WTC11 (cell line): Measurements from ENCODE around the gene PTPRC. TPM values are rescaled to one million over a fixed set of nuclear protein-coding genes. Genes with fewer than 3 reads are reported as not detected.
A peak's percentile ranks its signal among the peaks of the same experiment; 100 is the strongest.

Source experiments
- ATAC-seq: fragments of 200-7000 bp; cut with Tn5 transposase; 2 replicates; pipeline ENCODE4 v1.10.0; 2021; ENCODE audit warnings: mild to moderate bottlenecking, moderate library complexity
- CTCF ChIA-PET: fragments of 300-600 bp; sonication (Branson Sonifier 250); formaldehyde crosslinking; loops from one replicate; lab custom pipeline; 2021; ENCODE audit warnings: antibody characterized with exemption; lab: Charles Lee
- POLR2A ChIA-PET: fragments of 350-600 bp; sonication (Branson Sonifier 250); formaldehyde crosslinking; loops from one replicate; lab custom pipeline; 2021; ENCODE audit warnings: antibody characterized with exemption; lab: Charles Lee
- DNase-seq: peaks from one replicate; pipeline ENCODE4 v3.0.0; 2021; ENCODE audit warnings: low spot score
- H3K27ac Mint-ChIP-seq: 2 replicates; pipeline ENCODE4 v1.8.0; 2021; ENCODE audit warnings: mixed read lengths
- H3K27me3 Mint-ChIP-seq: 2 replicates; pipeline ENCODE4 v1.8.0; 2021; ENCODE audit warnings: low read depth, mild to moderate bottlenecking, moderate library complexity, mixed read lengths
- H3K36me3 Mint-ChIP-seq: 2 replicates; pipeline ENCODE4 v1.8.0; 2021; ENCODE audit warnings: mixed read lengths
- H3K4me1 Mint-ChIP-seq: 2 replicates; pipeline ENCODE4 v1.8.0; 2022; ENCODE audit warnings: mixed read lengths
- H3K4me3 Mint-ChIP-seq: 2 replicates; pipeline ENCODE4 v1.8.0; 2021; ENCODE audit warnings: mild to moderate bottlenecking, moderate library complexity, mixed read lengths
- H3K9me3 Mint-ChIP-seq: 2 replicates; pipeline ENCODE4 v1.8.0; 2021; ENCODE audit warnings: mixed read lengths
- ARID4B ChIP-seq: sonication (generic); formaldehyde crosslinking; IDR thresholded peaks from 2 replicates; pipeline ENCODE4 v1.8.0; 2023; ENCODE audit warnings: missing genetic modification reagents, mild to moderate bottlenecking, borderline replicate concordance
- ATF1 ChIP-seq: sonication (generic); formaldehyde crosslinking; IDR thresholded peaks from 2 replicates; pipeline ENCODE4 v1.8.1; 2023; ENCODE audit warnings: mild to moderate bottlenecking, moderate library complexity, missing genetic modification reagents
- CREB1 ChIP-seq: sonication (generic); formaldehyde crosslinking; IDR thresholded peaks from 2 replicates; pipeline ENCODE4 v1.8.0; 2023; ENCODE audit warnings: mild to moderate bottlenecking, missing genetic modification reagents
- CREM ChIP-seq: sonication (generic); formaldehyde crosslinking; IDR thresholded peaks from 2 replicates; pipeline ENCODE4 v1.8.1; 2022; ENCODE audit warnings: mild to moderate bottlenecking, missing genetic modification reagents, moderate library complexity
- E2F4 ChIP-seq: sonication (generic); formaldehyde crosslinking; IDR thresholded peaks from 2 replicates; pipeline ENCODE4 v1.8.1; 2022; ENCODE audit warnings: low read depth, mild to moderate bottlenecking, moderate library complexity, missing genetic modification reagents, borderline replicate concordance
- E2F5 ChIP-seq: sonication (generic); formaldehyde crosslinking; IDR thresholded peaks from 2 replicates; pipeline ENCODE4 v1.8.1; 2022; ENCODE audit warnings: mild to moderate bottlenecking, moderate library complexity, missing genetic modification reagents
- FOXK1 ChIP-seq: sonication (generic); formaldehyde crosslinking; IDR thresholded peaks from 2 replicates; pipeline ENCODE4 v1.8.0; 2022; ENCODE audit warnings: mild to moderate bottlenecking, moderate library complexity, missing genetic modification reagents
- GRHL2 ChIP-seq: fragments of 250-450 bp; sonication (Bioruptor Pico); IDR thresholded peaks from 2 replicates; pipeline ENCODE4 v1.8.0; 2022; ENCODE audit warnings: mild to moderate bottlenecking, moderate library complexity; ENCODE audit not compliant: insufficient replicate concordance, severe bottlenecking
- IRF1 ChIP-seq: sonication (generic); formaldehyde crosslinking; IDR thresholded peaks from 2 replicates; pipeline ENCODE4 v1.8.0; 2023; ENCODE audit warnings: missing genetic modification reagents
- JUN ChIP-seq: sonication (generic); formaldehyde crosslinking; IDR thresholded peaks from 2 replicates; pipeline ENCODE4 v1.8.0; 2023; ENCODE audit warnings: mild to moderate bottlenecking, missing genetic modification reagents
- KAT7 ChIP-seq: sonication (generic); formaldehyde crosslinking; IDR thresholded peaks from 2 replicates; pipeline ENCODE4 v1.8.1; 2023; ENCODE audit warnings: missing genetic modification reagents, mild to moderate bottlenecking, borderline replicate concordance
- MAX ChIP-seq: sonication (generic); formaldehyde crosslinking; IDR thresholded peaks from 2 replicates; pipeline ENCODE4 v1.8.0; 2022; ENCODE audit warnings: mild to moderate bottlenecking, missing genetic modification reagents
- NFATC4 ChIP-seq: fragments of 250-450 bp; sonication (Bioruptor Pico); IDR thresholded peaks from 2 replicates; pipeline ENCODE4 v1.9.0; 2021; ENCODE audit warnings: mild to moderate bottlenecking
- NFE2L1 ChIP-seq: sonication (generic); formaldehyde crosslinking; IDR thresholded peaks from 2 replicates; pipeline ENCODE4 v1.8.1; 2023; ENCODE audit warnings: missing genetic modification reagents
- NR2C2 ChIP-seq: sonication (generic); formaldehyde crosslinking; IDR thresholded peaks from 2 replicates; pipeline ENCODE4 v1.8.0; 2022; ENCODE audit warnings: mild to moderate bottlenecking, missing genetic modification reagents
- PRRX2 ChIP-seq: fragments of 250-450 bp; sonication (Bioruptor Pico); IDR thresholded peaks from 2 replicates; pipeline ENCODE4 v1.8.0; 2021; ENCODE audit warnings: mild to moderate bottlenecking
- TEAD4 ChIP-seq: sonication (generic); formaldehyde crosslinking; IDR thresholded peaks from 2 replicates; pipeline ENCODE4 v1.8.0; 2022; ENCODE audit warnings: mild to moderate bottlenecking, missing genetic modification reagents
- ZMAT4 ChIP-seq: fragments of 250-450 bp; sonication (Bioruptor Pico); IDR thresholded peaks from 2 replicates; pipeline ENCODE4 v1.9.0; 2021; ENCODE audit warnings: mild to moderate bottlenecking
- ZNF219 ChIP-seq: sonication (generic); formaldehyde crosslinking; IDR thresholded peaks from 2 replicates; pipeline ENCODE4 v1.8.0; 2023; ENCODE audit warnings: missing genetic modification reagents, mild to moderate bottlenecking, borderline replicate concordance
- ZNF512 ChIP-seq: sonication (generic); formaldehyde crosslinking; IDR thresholded peaks from 2 replicates; pipeline ENCODE4 v1.8.1; 2022; ENCODE audit warnings: missing genetic modification reagents, borderline replicate concordance
- total RNA-seq: library from RNA; stranded (reverse); gene quantifications from 3 replicates; pipeline ENCODE4 v1.2.3, GENCODE V29; 2021

Gene PTPRC
- total RNA-seq, 1 experiment from 2014 or later: 1.4 TPM

- no peaks in the 10 kb centered on the region for H3K27me3 Mint-ChIP-seq
- CTCF ChIA-PET: interaction anchor here (1.8 kb wide), 1 partner anchor 97 kb away, joined by 4 read pairs; no protein-coding TSS in a partner anchor
- no peak overlapping the region for H3K27ac Mint-ChIP-seq
- TF ChIP-seq E2F5 (CRISPR knock-in tag) (no peak), E2F4 (CRISPR knock-in tag) (no peak), GRHL2 (CRISPR knock-in tag) (no peak), CREM (no peak), PRRX2 (CRISPR knock-in tag) (no peak), ZMAT4 (CRISPR knock-in tag) (no peak)
- TF ChIP-seq, all 79 proteins: peak for 0
- Mint-ChIP-seq H3K4me1 (peaks cover 40% of the 10 kb centered on the region), H3K4me3 (no peak overlapping the region), H3K36me3 (peaks cover 10% of the 10 kb centered on the region), H3K9me3 (peaks cover 14% of the 10 kb centered on the region)
- ATAC-seq (no peak), DNase-seq (peak; percentile 13)
- POLR2A ChIA-PET: interaction anchor here (0.7 kb wide), 1 partner anchor 73 kb away, joined by 3 read pairs; no protein-coding TSS in a partner anchor
Observed at GRCh38 chr1:198605406-198605805, 33.4 kb upstream of the PTPRC start.

- POLR2A ChIA-PET: interaction anchor here (0.7 kb wide), 1 partner anchor 73 kb away, joined by 3 read pairs; no protein-coding TSS in a partner anchor
Observed at GRCh38 chr1:198606020-198606438, 32.8 kb upstream of the PTPRC start.

GRCh38 chr1:198607714-198608113, 31.1 kb upstream of the PTPRC start:
- ATAC-seq: no peak
- CTCF ChIA-PET: no interaction called here
- TF ChIP-seq JUN: no peak
- no peak for TF ChIP-seq NR2C2 (CRISPR knock-in tag)
- TF ChIP-seq NFE2L1: no peak
- TF ChIP-seq ZNF512: no peak
- TF ChIP-seq MAX (CRISPR knock-in tag): no peak
- TF ChIP-seq ATF1 (CRISPR knock-in tag): no peak
- TF ChIP-seq ZNF219 (CRISPR knock-in tag): no peak
- no peak for TF ChIP-seq CREB1
- TF ChIP-seq NFATC4: no peak
- TF ChIP-seq E2F5 (CRISPR knock-in tag): no peak
- no peak for TF ChIP-seq IRF1 (CRISPR knock-in tag)
- TF ChIP-seq ARID4B (CRISPR knock-in tag): no peak
- TF ChIP-seq FOXK1: no peak

More at GRCh38 chr1:198606020-198606438, 32.8 kb upstream of the PTPRC start:
- H3K9me3 Mint-ChIP-seq: peaks cover 7% of the 10 kb centered on the region
- ATAC-seq (peak; percentile 89), DNase-seq (no peak)
- no peak overlapping the region for H3K4me3 Mint-ChIP-seq
- CTCF ChIA-PET: interaction anchor here (1.8 kb wide), 1 partner anchor 96 kb away, joined by 4 read pairs; no protein-coding TSS in a partner anchor
- H3K36me3 Mint-ChIP-seq: peaks cover 4% of the 10 kb centered on the region
- peaks cover 35% of the 10 kb centered on the region for H3K4me1 Mint-ChIP-seq
- TF ChIP-seq KAT7: no peak
- TF ChIP-seq TEAD4 (CRISPR knock-in tag): no peak
- TF ChIP-seq CREB1: no peak
- peak overlapping the region; percentile 74 for H3K27ac Mint-ChIP-seq
- H3K27me3 Mint-ChIP-seq: no peaks in the 10 kb centered on the region

More at GRCh38 chr1:198607714-198608113, 31.1 kb upstream of the PTPRC start:
- H3K27ac Mint-ChIP-seq: no peak overlapping the region
- DNase-seq: no peak
- no peaks in the 10 kb centered on the region for H3K27me3 Mint-ChIP-seq
- POLR2A ChIA-PET: no interaction called here
- no peaks in the 10 kb centered on the region for H3K36me3 Mint-ChIP-seq
- no peak overlapping the region for H3K4me3 Mint-ChIP-seq
- H3K4me1 Mint-ChIP-seq: peaks cover 27% of the 10 kb centered on the region
- H3K9me3 Mint-ChIP-seq: no peaks in the 10 kb centered on the region
